CD14-positive monocyte (primary cell): ENCODE data around the gene OR51B2. TPM values are rescaled to one million over a fixed set of nuclear protein-coding genes. Genes with fewer than 3 reads are reported as not detected.

Experiments
- DNase-seq, 3 donors: peaks; one replicate each; pipeline ENCODE4 v3.0.0-alpha.2; 2011 to 2022
- H2AFZ ChIP-seq: 2 replicates; pipeline ENCODE4 v1.6.0; 2012; ENCODE audit warnings: mild to moderate bottlenecking, low read depth, low read length, inconsistent platforms; ENCODE audit not compliant: insufficient read depth, poor library complexity, severe bottlenecking
- H3K27ac ChIP-seq, 2 donors: 1 replicate in 1 of 2; 2 replicates in 1 of 2; pipeline ENCODE4 v1.5.1; 2012 to 2013; ENCODE audit warnings: low read length in 2 of 2, control low read depth in 1 of 2, inconsistent platforms in 1 of 2, low read depth in 1 of 2, mild to moderate bottlenecking in 1 of 2
- H3K27me3 ChIP-seq, 2 donors: one replicate each; pipeline versions ENCODE4 v1.6.0 to v1.6.1; 2011 to 2013; ENCODE audit warnings: low read length in 2 of 2; ENCODE audit not compliant: control insufficient read depth in 2 of 2, insufficient read depth in 2 of 2
- H3K36me3 ChIP-seq, 2 donors: replicated peaks in 1 of 2; 1 replicate in 1 of 2; 2 replicates in 1 of 2; pipeline versions ENCODE4 v1.5.1 to v1.6.1; 2012 to 2013; ENCODE audit warnings: low read length in 2 of 2, control low read depth in 1 of 2, inconsistent platforms in 1 of 2, mild to moderate bottlenecking in 1 of 2; ENCODE audit not compliant: insufficient read depth in 2 of 2, control insufficient read depth in 1 of 2
- H3K4me1 ChIP-seq, 2 donors: 1 replicate in 1 of 2; 2 replicates in 1 of 2; pipeline versions ENCODE4 v1.5.1 to v1.6.1; 2012 to 2013; ENCODE audit warnings: low read length in 2 of 2, control low read depth in 1 of 2, inconsistent platforms in 1 of 2, mild to moderate bottlenecking in 1 of 2, moderate library complexity in 1 of 2; ENCODE audit not compliant: insufficient read depth in 2 of 2, control insufficient read depth in 1 of 2
- H3K4me2 ChIP-seq: replicated peaks from 2 replicates; pipeline ENCODE3; 2012; ENCODE audit warnings: low read length, moderate library complexity, mild to moderate bottlenecking; ENCODE audit not compliant: poor library complexity, severe bottlenecking; ENCODE audit errors: extremely low read depth
- H3K4me3 ChIP-seq, 3 experiments: fragments of 200-600 bp in 1 of 3; sonication (generic) in 1 of 3; replicated peaks in 1 of 3; 1 replicate in 2 of 3; 2 replicates in 1 of 3; pipeline ENCODE4 v1.5.1; 2011 to 2013; ENCODE audit warnings: low read length in 3 of 3, mild to moderate bottlenecking in 3 of 3, control low read depth in 2 of 3, low read depth in 2 of 3, inconsistent platforms in 1 of 3, moderate library complexity in 1 of 3
- H3K79me2 ChIP-seq: 2 replicates; pipeline ENCODE4 v1.6.0; 2012; ENCODE audit warnings: mild to moderate bottlenecking, control low read depth, inconsistent platforms, low read length, moderate library complexity; ENCODE audit not compliant: insufficient read depth
- H3K9ac ChIP-seq: 2 replicates; pipeline ENCODE4 v1.6.0; 2017; ENCODE audit warnings: low read length, mild to moderate bottlenecking; ENCODE audit not compliant: insufficient read depth, poor library complexity, severe bottlenecking
- H3K9me3 ChIP-seq, 2 donors: replicated peaks in 1 of 2; 1 replicate in 1 of 2; 2 replicates in 1 of 2; pipeline versions ENCODE4 v1.5.1 to v1.6.1; 2012 to 2013; ENCODE audit warnings: low read length in 2 of 2, control low read depth in 1 of 2; ENCODE audit not compliant: control insufficient read depth in 1 of 2, insufficient read depth in 1 of 2
- H4K20me1 ChIP-seq: 2 replicates; pipeline ENCODE4 v1.6.0; 2012; ENCODE audit warnings: mild to moderate bottlenecking, low read length, control low read depth, moderate library complexity; ENCODE audit not compliant: insufficient read depth
- H3K27ac Mint-ChIP-seq, 7 donors: one replicate each; pipeline ENCODE4 v1.8.0; 2020; ENCODE audit warnings: mild to moderate bottlenecking in 7 of 7, mixed read lengths in 7 of 7, moderate library complexity in 6 of 7, inconsistent platforms in 2 of 7
- H3K27me3 Mint-ChIP-seq, 3 donors: one replicate each; pipeline ENCODE4 v1.8.0; 2021 to 2022; ENCODE audit warnings: low read depth in 3 of 3, mild to moderate bottlenecking in 3 of 3, mixed read lengths in 3 of 3, moderate library complexity in 3 of 3, inconsistent platforms in 1 of 3
- H3K36me3 Mint-ChIP-seq, 2 donors: one replicate each; pipeline ENCODE4 v1.8.0; 2020; ENCODE audit warnings: mixed read lengths in 2 of 2, inconsistent platforms in 1 of 2, mild to moderate bottlenecking in 1 of 2
- H3K4me1 Mint-ChIP-seq: one replicate; pipeline ENCODE4 v1.8.0; 2020; ENCODE audit warnings: mild to moderate bottlenecking, mixed read lengths
- H3K4me3 Mint-ChIP-seq, 2 donors: one replicate each; pipeline ENCODE4 v1.8.0; 2020; ENCODE audit warnings: mild to moderate bottlenecking in 2 of 2, mixed read lengths in 2 of 2, moderate library complexity in 1 of 2
- H3K9me3 Mint-ChIP-seq, 7 donors: one replicate each; pipeline ENCODE4 v1.8.0; 2020 to 2022; ENCODE audit warnings: mixed read lengths in 7 of 7, mild to moderate bottlenecking in 6 of 7, moderate library complexity in 6 of 7, inconsistent platforms in 2 of 7
- CTCF ChIP-seq: fragments of 200-600 bp; IDR thresholded peaks from one replicate; pipeline ENCODE4 v1.8.0; 2022; ENCODE audit warnings: antibody characterized with exemption, mild to moderate bottlenecking
- WGBS: methylation state at CpG from one replicate; pipeline ENCODE4 v1.1.5; 2013; ENCODE audit warnings: missing lambda C conversion rate; ENCODE audit not compliant: insufficient coverage; 5-methylcytosine and 5-hydroxymethylcytosine counted together
- intact Hi-C, 2 donors: fragments of 100-400 bp; cut with micrococcal nuclease; formaldehyde crosslinking; loops; one replicate each; pipeline versions ENCODE4 v1.15.0 to v1.15.1; 2023
- polyA plus RNA-seq, 3 donors: library from polyadenylated mRNA; depleted of rRNA in 1 of 3; unstranded in 2 of 3; stranded (reverse) in 1 of 3; fragments of 300-500 nt in 2 of 3; fragments of >200 nt in 1 of 3; fragmentation: Illumina TruSeq in 2 of 3; gene quantifications; 1 replicate in 2 of 3; 2 replicates in 1 of 3; pipeline ENCODE4 v1.2.3, GENCODE V29; 2012 to 2021

Gene OR51B2
- polyA plus RNA-seq, 3 donors: not detected

GRCh38 chr11:5304046-5304445, 20.1 kb downstream of the OR51B2 start:
- Histone ChIP-seq H4K20me1 (no peaks in the 10 kb centered on the region), H3K79me2 (no peaks in the 10 kb centered on the region), H3K27me3 (no peaks in the 10 kb centered on the region), H3K27ac (no peak overlapping the region), H3K9ac (no peak overlapping the region), H3K4me3 (no peak overlapping the region), H3K9me3 (no peaks in the 10 kb centered on the region), H2AFZ (no peak overlapping the region), H3K4me1 (no peaks in the 10 kb centered on the region), H3K4me2 (no peak overlapping the region), H3K36me3 (no peaks in the 10 kb centered on the region)
- Mint-ChIP-seq H3K27me3 (peaks cover 0 to 4% (median 0%) of the 10 kb centered on the region in 3 donors), H3K4me1 (no peaks in the 10 kb centered on the region), H3K9me3 (peaks cover 0 to 6% (median 3%) of the 10 kb centered on the region in 7 donors), H3K4me3 (no peak overlapping the region), H3K27ac (no peak overlapping the region), H3K36me3 (no peaks in the 10 kb centered on the region)
- WGBS: no CpG with 5 or more reads among the region's 1 CpG
- intact Hi-C loops: no loop called here
- DNase-seq: no peak
- no peak for TF ChIP-seq CTCF

GRCh38 chr11:5303626-5304025, 20.5 kb downstream of the OR51B2 start:
- intact Hi-C loops: no loop called here
- Mint-ChIP-seq H3K27me3 (peaks cover 0 to 4% (median 0%) of the 10 kb centered on the region in 3 donors), H3K36me3 (no peaks in the 10 kb centered on the region), H3K9me3 (peaks cover 0 to 6% (median 3%) of the 10 kb centered on the region in 7 donors), H3K27ac (no peak overlapping the region), H3K4me3 (no peak overlapping the region), H3K4me1 (no peaks in the 10 kb centered on the region)
- Histone ChIP-seq H3K4me3 (no peak overlapping the region), H2AFZ (no peak overlapping the region), H3K27ac (no peak overlapping the region), H3K4me2 (no peak overlapping the region), H3K4me1 (no peaks in the 10 kb centered on the region), H3K9ac (no peak overlapping the region), H3K79me2 (no peaks in the 10 kb centered on the region), H3K9me3 (no peaks in the 10 kb centered on the region), H3K36me3 (no peaks in the 10 kb centered on the region), H3K27me3 (no peaks in the 10 kb centered on the region), H4K20me1 (no peaks in the 10 kb centered on the region)
- TF ChIP-seq CTCF: no peak
- no CpG with 5 or more reads among the region's 5 CpGs for WGBS
- no peak for DNase-seq
